Mucosa of descending colon (tissue), 3 donors: ENCODE results near the gene SCG5. TPM values are rescaled to one million over a fixed set of nuclear protein-coding genes. Genes with fewer than 3 reads are reported as not detected.

Source experiments
- ATAC-seq: fragments of 200-7000 bp; cut with Tn5 transposase; one replicate; pipeline ENCODE4 v1.9.1; 2020; ENCODE audit warnings: mild to moderate bottlenecking, moderate library complexity
- DNase-seq, 3 donors: peaks; one replicate each; pipeline ENCODE4 v3.0.0-alpha.2; 2020
- H3K36me3 ChIP-seq: fragments of 200-600 bp; one replicate; pipeline ENCODE4 v1.8.0; 2021; ENCODE audit warnings: low read depth, mild to moderate bottlenecking
- H3K4me1 ChIP-seq: fragments of 200-600 bp; one replicate; pipeline ENCODE4 v1.8.0; 2021; ENCODE audit warnings: low read depth, mild to moderate bottlenecking
- H3K4me3 ChIP-seq: fragments of 200-600 bp; one replicate; pipeline ENCODE4 v1.8.0; 2021; ENCODE audit warnings: mild to moderate bottlenecking
- H3K9me3 ChIP-seq: fragments of 200-600 bp; one replicate; pipeline ENCODE4 v1.8.0; 2021; ENCODE audit warnings: mild to moderate bottlenecking
- CTCF ChIP-seq: fragments of 200-600 bp; IDR thresholded peaks from one replicate; pipeline ENCODE4 v1.8.0; 2022; ENCODE audit warnings: antibody characterized with exemption, mild to moderate bottlenecking
- intact Hi-C, 2 donors: fragments of 100-400 bp; cut with DNase I in 1 of 2; cut with micrococcal nuclease in 1 of 2; formaldehyde crosslinking; loops; one replicate each; pipeline versions ENCODE4 v1.11.0 to v1.11.1; 2022; cut with DNase I, micrococcal nuclease
- total RNA-seq, 3 donors: library from RNA; stranded (reverse); fragmentation: NEBNext Ultra II Directional in 2 of 3; extraction: Animal tissue kit (Norgen Biotek cat#: 25700) in 2 of 3; gene quantifications; one replicate each; pipeline versions ENCODE4 v1.2.1 to v1.2.4, GENCODE V29; 2021 to 2023
- donor health status: DM: no; HTN: no; CAD: no; lungs with moderate emphysema.
- donor health status: DM: no; HTN: no; CAD: no.
- donor health status: DM: no; HTN: yes; CAD: no.

The SCG5 gene
- total RNA-seq, 3 donors from 2014 or later, result 4.2 to 7.0 (median 5.7) TPM

DNA sequence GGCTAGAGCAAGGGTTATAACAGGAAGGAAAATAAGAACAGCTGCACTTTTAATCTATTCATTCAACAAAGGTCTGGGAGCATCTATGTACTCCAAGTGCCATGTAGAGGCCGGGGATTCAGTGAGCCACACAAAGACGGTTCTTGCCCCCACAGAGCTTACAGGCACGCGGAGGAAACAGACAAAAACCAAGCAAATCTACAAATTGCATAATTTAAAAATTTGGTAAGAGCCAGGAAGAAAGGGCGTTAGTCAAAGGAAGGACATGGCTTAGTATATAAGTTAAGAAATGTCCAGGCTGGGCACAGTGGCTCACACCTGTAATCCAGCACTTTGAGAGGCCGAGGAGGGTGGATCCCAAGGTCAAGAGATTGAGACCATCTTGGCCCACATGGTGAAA lies 65.9 kb downstream of the SCG5 start:
- Histone ChIP-seq H3K9me3 (no peaks in the 10 kb centered on the region), H3K36me3 (no peaks in the 10 kb centered on the region)
- no peak for ATAC-seq

DNA sequence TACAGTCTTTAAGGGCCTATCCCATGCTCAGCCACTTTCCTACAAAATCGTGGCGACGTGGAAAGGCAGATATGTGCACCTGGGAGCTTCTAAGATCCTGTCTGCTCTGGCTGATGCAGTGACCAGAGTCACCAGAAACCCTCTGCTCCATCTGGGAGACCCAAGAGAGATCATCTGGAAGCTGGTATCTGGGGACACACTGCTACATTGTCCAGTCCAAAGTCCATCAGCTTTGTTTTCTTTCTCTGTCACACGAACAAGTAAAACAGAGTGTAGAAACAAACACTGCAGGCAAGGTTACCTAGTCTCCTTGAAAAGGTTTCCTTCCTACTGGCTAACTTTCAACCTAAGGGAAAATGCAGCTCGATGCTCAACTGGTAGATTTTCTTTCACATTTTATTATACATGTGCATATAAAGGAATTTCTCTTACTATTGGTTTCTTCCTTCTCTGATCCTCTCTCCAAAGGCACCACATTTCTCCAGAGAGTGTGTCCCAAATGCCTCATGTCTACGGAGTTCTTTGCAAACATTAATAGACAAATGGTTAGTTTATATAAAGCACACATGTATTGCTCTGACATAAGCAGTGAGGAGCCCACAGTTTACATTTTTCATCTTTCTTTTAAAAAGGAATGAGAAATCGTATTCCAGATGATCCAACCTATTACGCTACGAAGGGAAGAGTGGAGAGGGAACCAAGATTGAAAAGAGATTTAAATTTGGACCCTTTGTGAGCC lies 68.0 kb downstream of the SCG5 start:
- ATAC-seq (peak; percentile 48), DNase-seq (no peak)
- TF ChIP-seq CTCF, result no peak
- no peaks in the 10 kb centered on the region for H3K36me3 ChIP-seq
- H3K4me1 ChIP-seq, result peaks cover 4% of the 10 kb centered on the region
- intact Hi-C loops, result no loop called here
- no peak overlapping the region for H3K4me3 ChIP-seq
- no peaks in the 10 kb centered on the region for H3K9me3 ChIP-seq

More for the DNA sequence above, 65.9 kb downstream of the SCG5 start:
- TF ChIP-seq CTCF, result no peak
- Histone ChIP-seq H3K4me3 (no peak overlapping the region), H3K4me1 (peaks cover 4% of the 10 kb centered on the region)
- DNase-seq, result no peak
- intact Hi-C loops, result no loop called here

GRCh38 chr15:32715276-32715675 lies 73.8 kb downstream of the SCG5 start:
- no peak for TF ChIP-seq CTCF
- DNase-seq (no peak), ATAC-seq (no peak)
- Histone ChIP-seq H3K4me1 (peaks cover 24% of the 10 kb centered on the region), H3K4me3 (no peak overlapping the region), H3K36me3 (no peaks in the 10 kb centered on the region), H3K9me3 (no peaks in the 10 kb centered on the region)
- intact Hi-C loops, result no loop called here

DNA sequence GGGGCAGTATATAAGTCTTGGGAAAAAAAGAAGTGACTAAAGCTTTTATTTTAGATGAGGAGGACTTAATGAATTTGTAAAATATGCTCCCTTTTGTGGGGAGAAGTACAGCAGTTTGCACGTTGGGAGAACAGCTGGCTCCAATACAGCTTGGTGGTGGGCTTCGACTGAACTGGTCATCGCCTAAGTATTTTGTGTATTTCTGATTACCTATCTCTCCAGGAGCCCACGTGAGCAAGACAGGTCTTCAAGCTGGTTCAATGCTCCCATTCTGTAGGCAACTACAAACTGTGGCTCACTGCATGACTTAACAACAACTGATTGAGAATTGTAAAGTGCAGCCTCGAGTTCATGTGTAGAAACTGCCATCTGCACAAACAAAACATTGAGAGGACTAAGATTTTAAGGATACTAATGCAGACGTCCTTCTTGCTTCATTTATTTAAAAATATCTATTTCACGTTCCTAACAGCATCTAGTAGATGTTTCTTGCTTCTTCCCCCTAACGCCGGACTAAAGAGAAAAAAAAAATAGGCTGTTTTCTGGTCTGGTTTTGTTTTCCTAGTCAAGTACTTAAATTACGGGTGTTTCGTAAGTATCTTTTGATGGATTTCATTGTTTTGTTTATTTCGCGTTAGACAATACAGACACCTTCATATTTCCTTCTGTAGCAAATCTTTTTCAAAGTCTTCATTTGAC lies 74.9 kb downstream of the SCG5 start:
- no peaks in the 10 kb centered on the region for H3K36me3 ChIP-seq
- no peak for DNase-seq
- ATAC-seq, result no peak
- no peak overlapping the region for H3K4me3 ChIP-seq
- peaks cover 24% of the 10 kb centered on the region for H3K4me1 ChIP-seq
- H3K9me3 ChIP-seq, result no peaks in the 10 kb centered on the region
- no peak for TF ChIP-seq CTCF
- intact Hi-C loops, result no loop called here

DNA sequence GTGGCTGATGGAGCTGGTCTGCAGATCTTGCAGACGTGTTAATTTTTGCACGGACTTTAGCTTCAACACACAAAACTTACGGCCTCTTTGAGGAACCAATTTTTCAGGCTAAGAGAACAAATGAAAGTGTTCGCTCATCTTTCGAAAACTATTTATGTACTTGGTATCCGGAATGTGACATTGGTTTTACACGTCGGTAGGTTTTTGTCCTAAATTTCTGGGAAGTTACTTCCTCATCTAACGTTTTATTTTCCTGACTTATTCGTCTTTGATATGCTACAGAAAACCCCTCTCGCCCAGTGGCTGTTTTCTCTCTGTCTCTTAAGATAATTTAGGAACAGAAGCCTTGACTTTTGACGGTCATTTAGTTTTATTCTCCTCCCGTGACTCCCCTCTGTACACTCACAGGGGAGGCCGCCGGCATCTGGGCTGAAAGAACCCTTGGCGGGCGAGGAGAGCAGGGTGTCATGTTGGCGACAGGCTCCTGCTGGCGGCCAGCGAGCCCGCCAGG lies 75.5 kb downstream of the SCG5 start:
- no peak for TF ChIP-seq CTCF
- Histone ChIP-seq H3K36me3 (no peaks in the 10 kb centered on the region), H3K4me1 (peaks cover 24% of the 10 kb centered on the region), H3K4me3 (no peak overlapping the region), H3K9me3 (no peaks in the 10 kb centered on the region)
- intact Hi-C loops, result no loop called here
- ATAC-seq (no peak), DNase-seq (no peak)
